AG09319 (cell line): ENCODE measurements around the gene MARK2.

Source experiments
- DNase-seq: peaks from one replicate; pipeline ENCODE4 v3.0.0-alpha.2; 2010; ENCODE audit warnings: low read depth; ENCODE audit errors: extremely low read depth
- TF ChIP-seq, protein P1 (sequence below): IDR thresholded peaks from 2 replicates; pipeline ENCODE4 v1.5.1; 2011; ENCODE audit warnings: low read depth, mild to moderate bottlenecking, inconsistent platforms, low read length, moderate library complexity

The MARK2 gene

GRCh38 chr11:63831326-63831725, 7.6 kb upstream of the MARK2 start:
- no peak for DNase-seq
- TF ChIP-seq, protein P1, sequence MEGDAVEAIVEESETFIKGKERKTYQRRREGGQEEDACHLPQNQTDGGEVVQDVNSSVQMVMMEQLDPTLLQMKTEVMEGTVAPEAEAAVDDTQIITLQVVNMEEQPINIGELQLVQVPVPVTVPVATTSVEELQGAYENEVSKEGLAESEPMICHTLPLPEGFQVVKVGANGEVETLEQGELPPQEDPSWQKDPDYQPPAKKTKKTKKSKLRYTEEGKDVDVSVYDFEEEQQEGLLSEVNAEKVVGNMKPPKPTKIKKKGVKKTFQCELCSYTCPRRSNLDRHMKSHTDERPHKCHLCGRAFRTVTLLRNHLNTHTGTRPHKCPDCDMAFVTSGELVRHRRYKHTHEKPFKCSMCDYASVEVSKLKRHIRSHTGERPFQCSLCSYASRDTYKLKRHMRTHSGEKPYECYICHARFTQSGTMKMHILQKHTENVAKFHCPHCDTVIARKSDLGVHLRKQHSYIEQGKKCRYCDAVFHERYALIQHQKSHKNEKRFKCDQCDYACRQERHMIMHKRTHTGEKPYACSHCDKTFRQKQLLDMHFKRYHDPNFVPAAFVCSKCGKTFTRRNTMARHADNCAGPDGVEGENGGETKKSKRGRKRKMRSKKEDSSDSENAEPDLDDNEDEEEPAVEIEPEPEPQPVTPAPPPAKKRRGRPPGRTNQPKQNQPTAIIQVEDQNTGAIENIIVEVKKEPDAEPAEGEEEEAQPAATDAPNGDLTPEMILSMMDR = no peak

GRCh38 chr11:63832336-63832735, 6.6 kb upstream of the MARK2 start:
- TF ChIP-seq, protein P1 = no peak
- DNase-seq = no peak

DNA sequence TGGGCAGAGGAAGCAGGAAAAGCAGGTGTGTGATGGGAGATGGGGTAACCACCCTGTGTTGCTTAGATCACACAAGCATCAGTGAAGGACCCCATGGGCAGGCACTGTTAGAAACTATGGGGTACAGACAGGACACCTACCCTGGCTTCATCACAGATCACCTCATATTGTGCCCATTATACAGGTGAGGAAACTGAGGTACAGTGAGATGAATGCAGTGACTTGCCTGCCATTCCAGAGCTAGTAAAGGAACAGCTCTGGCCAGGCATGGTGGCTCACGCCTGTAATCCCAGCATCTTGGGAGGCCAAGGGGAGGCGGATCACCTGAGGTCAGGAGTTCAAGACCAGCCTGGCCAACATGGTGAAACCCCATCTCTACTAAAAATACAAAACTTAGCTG, 5.9 kb upstream of the MARK2 start:
- DNase-seq = no peak
- TF ChIP-seq, protein P1 = no peak

DNA sequence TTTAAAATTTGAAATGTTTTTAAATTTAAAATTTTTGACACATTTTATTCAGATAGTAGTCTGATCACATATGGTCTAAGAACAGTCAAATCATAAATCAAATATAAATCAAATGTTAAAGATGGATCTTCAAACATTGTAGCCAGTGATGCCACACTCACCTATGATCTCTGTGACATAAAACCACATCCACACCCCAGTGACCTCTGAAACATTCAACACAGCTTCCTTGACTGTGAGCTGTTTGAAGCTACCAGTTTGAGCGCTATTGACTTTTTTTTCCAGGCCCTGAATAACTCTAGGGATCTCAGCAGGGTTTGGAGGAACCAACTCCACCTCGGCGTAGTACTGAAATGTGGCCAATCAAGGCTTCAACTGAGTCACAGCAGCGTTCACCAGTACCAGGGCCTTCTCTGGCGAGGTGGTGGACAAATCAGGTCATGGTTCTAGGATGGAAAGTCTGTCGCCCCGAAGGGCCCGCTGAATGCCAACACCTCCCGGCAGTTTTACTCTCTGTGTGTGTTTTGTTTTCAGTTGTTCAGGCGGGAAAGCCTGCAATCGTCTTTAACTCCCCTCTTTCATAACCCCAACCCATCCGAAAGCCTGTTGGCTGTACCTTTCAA, 4.3 kb upstream of the MARK2 start:
- DNase-seq = no peak
- TF ChIP-seq, protein P1 = no peak

GRCh38 chr11:63835158-63835545, 3.8 kb upstream of the MARK2 start:
- DNase-seq = no peak
- TF ChIP-seq, protein P1 = no peak

DNA sequence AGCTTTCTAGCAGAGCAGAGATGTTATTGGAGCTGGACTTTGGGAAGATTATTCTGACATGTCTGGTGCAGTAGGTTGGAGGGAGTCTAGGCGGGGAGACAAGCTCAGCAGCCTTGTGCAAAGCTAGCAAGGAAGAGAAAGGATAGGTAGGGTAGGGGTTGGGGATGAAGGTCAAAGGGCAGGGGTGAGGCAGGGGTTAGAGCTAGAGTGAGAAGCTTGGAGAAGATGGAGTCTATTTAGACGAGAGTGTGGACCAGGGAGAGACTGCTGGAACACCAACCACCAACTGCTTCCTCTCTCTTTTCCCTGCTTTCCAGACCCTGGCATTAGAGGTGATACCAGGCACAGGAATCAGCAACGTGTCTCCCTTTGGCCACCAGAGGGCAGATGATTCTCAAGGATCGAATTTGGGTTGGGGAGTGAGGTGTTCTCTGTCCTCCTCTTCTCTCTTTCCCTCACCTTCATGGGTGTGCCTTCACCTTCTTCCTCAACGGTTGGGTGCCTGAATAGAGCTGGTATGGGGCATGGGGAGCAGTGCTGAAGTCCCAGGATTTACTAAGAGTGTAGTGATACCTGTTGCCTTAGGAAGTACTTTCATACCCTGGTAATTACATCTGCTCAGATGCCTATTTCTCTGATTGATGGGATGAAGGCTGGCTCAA, 1.8 kb upstream of the MARK2 start:
- peak; percentile 44 for DNase-seq
- TF ChIP-seq, protein P1 = peak; percentile 85

DNA sequence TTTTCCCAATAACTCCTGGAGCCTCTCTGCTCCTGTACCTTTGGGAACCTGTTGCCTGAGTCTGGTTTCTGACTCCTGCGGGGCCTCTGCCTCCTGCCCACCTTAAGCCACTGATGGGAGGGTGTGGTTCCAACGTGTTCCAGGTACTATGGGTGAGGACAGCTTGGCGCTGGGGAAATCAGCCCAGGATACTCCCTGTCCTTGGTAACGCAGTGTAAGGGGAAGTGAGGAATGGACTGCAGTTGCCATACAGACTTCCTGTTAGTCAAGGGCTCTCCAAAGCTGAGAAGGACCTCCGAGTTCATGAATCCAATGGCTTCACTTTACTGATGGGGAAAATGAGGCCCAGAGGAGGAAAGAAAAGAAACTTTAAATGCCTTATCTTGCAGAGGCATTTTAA, 1.2 kb upstream of the MARK2 start:
- TF ChIP-seq, protein P1 = no peak
- no peak for DNase-seq
